GM23248 (cell line): ENCODE data around the gene ZFP62. TPM values are rescaled to one million over a fixed set of nuclear protein-coding genes. Genes with fewer than 3 reads are reported as not detected.
A peak's percentile ranks its signal among the peaks of the same experiment; 100 is the strongest.

Source experiments
- DNase-seq: peaks from one replicate; pipeline ENCODE4 v3.0.0-alpha.2; 2015
- H2AFZ ChIP-seq: fragments of 200-600 bp; sonication (generic); 2 replicates; pipeline ENCODE4 v1.6.1; 2016; ENCODE audit warnings: antibody characterized with exemption
- H3F3A ChIP-seq: fragments of 200-600 bp; sonication (generic); 2 replicates; pipeline ENCODE4 v1.6.1; 2016; ENCODE audit warnings: mild to moderate bottlenecking, antibody characterized with exemption, mixed run types; ENCODE audit not compliant: insufficient read depth
- H3K27ac ChIP-seq: fragments of 200-600 bp; sonication (generic); 2 replicates; pipeline ENCODE4 v1.5.1; 2016; ENCODE audit warnings: mild to moderate bottlenecking
- H3K27me3 ChIP-seq: fragments of 200-600 bp; sonication (generic); replicated peaks from 2 replicates; pipeline ENCODE4 v1.6.1; 2016; ENCODE audit warnings: mild to moderate bottlenecking; ENCODE audit not compliant: insufficient read depth
- H3K36me3 ChIP-seq: fragments of 200-600 bp; sonication (generic); 2 replicates; pipeline ENCODE4 v1.6.1; 2016; ENCODE audit warnings: low read depth, mild to moderate bottlenecking
- H3K4me1 ChIP-seq: fragments of 200-600 bp; sonication (generic); 2 replicates; pipeline ENCODE4 v1.6.1; 2016; ENCODE audit warnings: mild to moderate bottlenecking; ENCODE audit not compliant: insufficient read depth
- H3K4me2 ChIP-seq: fragments of 200-600 bp; sonication (generic); one replicate; pipeline ENCODE4 v1.6.1; 2016; ENCODE audit warnings: mild to moderate bottlenecking; ENCODE audit not compliant: unreplicated experiment
- H3K4me3 ChIP-seq: fragments of 200-600 bp; sonication (generic); 2 replicates; pipeline ENCODE4 v1.5.1; 2016; ENCODE audit warnings: mild to moderate bottlenecking
- H3K79me2 ChIP-seq: fragments of 200-600 bp; sonication (generic); 2 replicates; pipeline ENCODE4 v1.6.1; 2016; ENCODE audit warnings: mild to moderate bottlenecking; ENCODE audit not compliant: insufficient read depth
- H3K9ac ChIP-seq: fragments of 200-600 bp; sonication (generic); 2 replicates; pipeline ENCODE4 v1.6.1; 2016; ENCODE audit warnings: mild to moderate bottlenecking
- H3K9me2 ChIP-seq: fragments of 200-600 bp; sonication (generic); 2 replicates; pipeline ENCODE4 v1.6.1; 2016; ENCODE audit warnings: mixed run types, mild to moderate bottlenecking, moderate library complexity; ENCODE audit not compliant: insufficient read depth
- H3K9me3 ChIP-seq: fragments of 200-600 bp; sonication (generic); one replicate; pipeline ENCODE4 v1.6.1; 2017; ENCODE audit warnings: low read depth
- H4K20me1 ChIP-seq: fragments of 200-600 bp; sonication (generic); 2 replicates; pipeline ENCODE4 v1.6.0; 2016; ENCODE audit not compliant: insufficient read depth
- EZH2 ChIP-seq: fragments of 200-600 bp; sonication (generic); IDR thresholded peaks from 2 replicates; pipeline ENCODE4 v1.6.1; 2018; ENCODE audit warnings: antibody characterized with exemption, mild to moderate bottlenecking; ENCODE audit not compliant: insufficient read depth, poor library complexity, severe bottlenecking
- EZH2phosphoT487 ChIP-seq: fragments of 200-600 bp; sonication (generic); IDR thresholded peaks from 2 replicates; pipeline ENCODE4 v1.6.1; 2018; ENCODE audit warnings: antibody characterized with exemption, moderate library complexity, mild to moderate bottlenecking, low read depth; ENCODE audit not compliant: insufficient read depth
- WGBS, 2 experiments: methylation state at CpG; one replicate each; pipeline ENCODE4 v1.1.6; 2015 to 2017; ENCODE audit warnings: low lambda C conversion rate in 2 of 2, low coverage in 1 of 2; ENCODE audit errors: missing lambda C conversion rate in 2 of 2; 5-methylcytosine and 5-hydroxymethylcytosine counted together
- in situ Hi-C: fragments of 300-500 bp; cut with MboI; formaldehyde crosslinking; loops from 2 replicates; pipeline ENCODE4 v1.15.0; 2020
- polyA plus RNA-seq: library from polyadenylated mRNA; unstranded; fragments of >200 nt; fragmentation: Nextera tagmentation; extraction: Ambion mirVana; gene quantifications from 2 replicates; pipeline ENCODE4 v1.2.1, GENCODE V29; 2016
- total RNA-seq: library from RNA; depleted of rRNA; stranded (reverse); fragments of >200 nt; shearing (Covaris generic); gene quantifications from 2 replicates; pipeline ENCODE4 v1.2.3, GENCODE V29; 2014

The ZFP62 gene
- total and polyA plus RNA-seq, 2 experiments from 2014 or later, result 13.0 to 13.6 TPM

GRCh38 chr5:180803181-180804128, 57.6 kb downstream of the ZFP62 start:
- H3K9ac ChIP-seq, result peak overlapping the region; percentile 99
- no peaks in the 10 kb centered on the region for H3K36me3 ChIP-seq
- peak overlapping the region; percentile 97 for H3K27ac ChIP-seq
- 21 to 22% methylated on average over 35 to 39 of the region's 41 CpGs for WGBS, 2 experiments
- no peaks in the 10 kb centered on the region for H3K9me2 ChIP-seq
- peaks cover 90% of the 10 kb centered on the region for H3K79me2 ChIP-seq
- H3K27me3 ChIP-seq, result no peaks in the 10 kb centered on the region
- peak overlapping the region; percentile 83 for H3K4me2 ChIP-seq
- no peaks in the 10 kb centered on the region for H3K9me3 ChIP-seq
- peak overlapping the region; percentile 78 for H3K4me3 ChIP-seq
- H4K20me1 ChIP-seq, result peaks cover 19% of the 10 kb centered on the region
- peaks cover 35% of the 10 kb centered on the region for H3F3A ChIP-seq
- DNase-seq, result peak; percentile 70
- H2AFZ ChIP-seq, result peak overlapping the region; percentile 70
- in situ Hi-C loops, result no loop called here
- peaks cover 68% of the 10 kb centered on the region for H3K4me1 ChIP-seq
- TF ChIP-seq EZH2phosphoT487 (no peak), EZH2 (no peak)

DNA sequence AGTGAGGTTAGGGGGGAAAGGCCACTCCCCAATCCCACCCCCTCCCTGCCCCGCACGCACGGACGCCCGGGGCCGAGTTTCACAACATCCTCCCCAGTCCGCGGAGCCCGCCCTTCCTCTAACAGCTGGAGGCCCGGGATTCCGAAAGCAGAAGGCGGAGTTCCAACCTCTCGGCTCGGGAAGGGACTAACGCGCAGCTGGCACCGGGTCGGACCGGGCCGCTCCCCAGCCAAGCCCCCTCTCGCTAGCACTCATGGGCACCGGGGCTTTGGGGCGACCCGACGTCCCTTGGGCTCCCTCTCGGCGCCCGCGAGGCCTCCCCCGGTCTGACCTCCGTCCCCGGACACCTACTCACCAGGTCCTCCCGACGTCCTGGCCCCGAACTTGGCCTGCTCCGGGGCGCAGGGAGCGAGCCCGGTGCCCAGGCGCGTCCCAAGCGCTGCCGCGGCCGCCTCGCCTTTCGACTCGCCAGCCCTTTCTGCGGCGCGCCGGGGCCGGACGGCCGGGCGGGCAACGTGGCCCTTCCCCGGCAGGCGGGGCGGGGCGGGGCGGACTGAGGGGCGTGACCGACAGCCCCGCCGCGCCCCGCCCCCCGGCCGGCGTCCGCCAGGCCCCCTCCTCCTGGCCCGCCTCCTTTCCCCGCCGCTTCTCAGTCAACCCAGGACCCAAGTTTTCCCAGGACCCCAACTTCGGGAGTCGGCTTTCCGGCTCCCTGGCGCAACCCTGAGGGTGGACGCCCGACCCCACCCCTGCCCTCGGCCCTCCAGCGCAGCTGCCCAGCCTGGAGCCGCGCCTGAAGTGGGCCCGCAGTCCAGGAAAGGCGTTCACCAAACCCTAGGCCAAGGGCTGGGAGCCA, 58.5 kb downstream of the ZFP62 start, which contains the start of gene MGAT1:
Gene MGAT1, minus strand, starts transcription at position 482 of the 856 bp plus-strand sequence. CDS start 9,835 bp downstream, outside the sequence.
- no peaks in the 10 kb centered on the region for H3K27me3 ChIP-seq
- peak within 1 kb of the TSS; percentile 78 for H3K4me3 ChIP-seq
- no peaks in the 10 kb centered on the region for H3K9me3 ChIP-seq
- no peaks in the 10 kb centered on the region for H3K36me3 ChIP-seq
- TF ChIP-seq EZH2phosphoT487 (no peak), EZH2 (no peak)
- in situ Hi-C loops, result no loop called here
- H3K9ac ChIP-seq, result peak within 1 kb of the TSS; percentile 99
- peak within 1 kb of the TSS; percentile 70 for H2AFZ ChIP-seq
- peaks cover 35% of the 10 kb centered on the region for H3F3A ChIP-seq
- H3K79me2 ChIP-seq, result peaks cover 90% of the 10 kb centered on the region
- H3K9me2 ChIP-seq, result no peaks in the 10 kb centered on the region
- H4K20me1 ChIP-seq, result peaks cover 24% of the 10 kb centered on the region
- H3K4me2 ChIP-seq, result peak within 1 kb of the TSS; percentile 86
- H3K27ac ChIP-seq, result peak within 1 kb of the TSS; percentile 97
- 0 to 1% methylated on average over 36 to 41 of the region's 87 CpGs for WGBS, 2 experiments
- peak; percentile 96 for DNase-seq
- peaks cover 69% of the 10 kb centered on the region for H3K4me1 ChIP-seq

DNA sequence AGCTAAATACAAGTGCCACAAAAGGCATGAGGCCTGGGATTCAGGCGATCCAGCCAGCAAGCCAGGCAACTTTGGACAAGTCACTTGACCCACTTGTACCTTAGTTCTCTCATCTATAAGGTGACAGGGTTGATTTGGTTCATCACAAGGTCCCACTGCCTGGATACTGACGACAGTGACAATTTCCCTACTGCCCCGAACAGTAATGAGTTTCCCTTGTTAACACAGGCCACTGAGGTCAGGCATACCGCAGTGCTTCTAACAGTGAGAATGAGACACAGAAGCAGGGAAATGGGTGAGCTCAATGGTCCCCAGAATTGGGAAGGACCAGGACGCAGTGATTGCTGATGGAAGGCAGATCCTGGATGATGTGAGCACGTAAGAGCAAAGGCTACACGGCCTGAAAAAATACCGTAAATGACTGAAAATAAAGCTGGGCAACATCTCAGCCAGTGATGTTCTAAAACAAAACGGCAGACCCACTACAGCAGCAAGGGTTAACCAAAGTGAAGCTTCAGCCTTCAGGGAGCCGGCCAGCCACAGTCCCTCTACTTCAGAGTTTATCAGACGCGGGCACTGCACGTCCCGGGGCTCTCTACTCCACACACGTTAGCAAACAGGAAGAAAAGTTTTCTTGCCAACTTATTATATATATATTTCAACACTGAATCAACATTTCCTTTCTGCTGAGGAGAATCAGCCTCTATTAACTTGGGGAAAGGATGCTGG, 59.3 kb downstream of the ZFP62 start:
- H4K20me1 ChIP-seq, result peaks cover 24% of the 10 kb centered on the region
- peaks cover 69% of the 10 kb centered on the region for H3K4me1 ChIP-seq
- H3K9me3 ChIP-seq, result no peaks in the 10 kb centered on the region
- in situ Hi-C loops, result no loop called here
- peak overlapping the region; percentile 99 for H3K9ac ChIP-seq
- no peaks in the 10 kb centered on the region for H3K9me2 ChIP-seq
- H3K4me2 ChIP-seq, result peak overlapping the region; percentile 86
- peaks cover 35% of the 10 kb centered on the region for H3F3A ChIP-seq
- no peaks in the 10 kb centered on the region for H3K36me3 ChIP-seq
- peaks cover 90% of the 10 kb centered on the region for H3K79me2 ChIP-seq
- TF ChIP-seq EZH2phosphoT487 (no peak), EZH2 (no peak)
- peak; percentile 38 for DNase-seq
- no peak overlapping the region for H2AFZ ChIP-seq
- peak overlapping the region; percentile 97 for H3K27ac ChIP-seq
- no peaks in the 10 kb centered on the region for H3K27me3 ChIP-seq
- 3 to 6% methylated on average over 15 of the region's 15 CpGs for WGBS, 2 experiments
- H3K4me3 ChIP-seq, result peak overlapping the region; percentile 78
